Measurements from ENCODE around the gene PGLYRP1. TPM values are rescaled to one million over a fixed set of nuclear protein-coding genes. Genes with fewer than 3 reads are reported as not detected.

PGLYRP1 gene
- total and polyA plus RNA-seq, 9 donors = 0.27 to 2.3 (median 0.65) TPM

DNA sequence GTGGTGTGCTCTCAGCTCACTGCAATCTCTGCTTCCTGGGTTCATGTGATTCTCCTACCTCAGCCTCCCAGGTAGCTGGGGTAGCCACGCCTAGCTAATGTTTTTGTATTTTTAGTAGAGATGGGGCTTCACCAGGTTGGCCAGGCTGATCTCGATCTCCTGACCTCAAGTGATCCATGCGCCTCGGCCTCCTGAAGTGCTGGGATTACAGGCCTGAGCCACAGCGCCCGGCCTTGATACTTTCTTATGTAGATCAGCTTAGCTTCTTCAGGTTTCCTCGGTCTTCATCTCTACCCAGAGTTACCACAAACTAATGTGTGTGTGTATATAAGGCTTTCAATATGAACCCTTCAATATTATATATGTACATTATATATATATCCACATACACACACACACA is 37.5 kb downstream of the PGLYRP1 start:
- H3K4me3 ChIP-seq (ENCODE audit: low read length) = no peak overlapping the region
- 82% methylated on average over 3 of the region's 7 CpGs for WGBS (ENCODE audit: insufficient coverage)
- H3K36me3 ChIP-seq (ENCODE audit: control insufficient read depth, insufficient read depth, low read length) = no peaks in the 10 kb centered on the region
- peaks cover 2% of the 10 kb centered on the region for H3K27me3 ChIP-seq (ENCODE audit: control insufficient read depth, insufficient read depth, low read length)
- H3K9me3 ChIP-seq (replicated peaks; ENCODE audit: control insufficient read depth, low read depth, low read length) = no peaks in the 10 kb centered on the region
- DNase-seq = no peak
- H3K4me1 ChIP-seq (ENCODE audit: control insufficient read depth, insufficient read depth, low read length) = no peaks in the 10 kb centered on the region
- no peak overlapping the region for H3K27ac ChIP-seq (ENCODE audit: low read length)

DNA sequence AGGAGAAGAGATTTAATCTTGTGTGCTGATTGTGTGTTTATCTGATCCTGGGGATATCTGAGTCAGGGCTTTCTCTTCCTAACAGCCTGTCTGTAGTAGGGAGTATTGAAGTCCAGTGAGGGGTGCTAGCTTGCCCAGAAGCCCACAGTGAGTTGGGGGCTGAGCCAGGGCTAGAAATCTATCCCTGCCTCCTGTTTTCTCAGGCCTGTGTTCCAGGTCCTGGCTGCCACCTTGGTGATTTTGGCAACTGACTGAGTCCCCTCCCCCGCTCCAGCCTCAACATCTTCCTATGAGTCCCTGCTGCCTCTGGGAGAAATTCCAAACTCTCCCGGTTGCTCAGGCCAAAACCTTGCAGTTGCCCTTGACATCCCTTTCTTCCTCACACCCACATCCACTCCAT is 41.5 kb downstream of the PGLYRP1 start:
- H3K4me1 ChIP-seq (ENCODE audit: control insufficient read depth, insufficient read depth, low read length) = no peaks in the 10 kb centered on the region
- H3K4me3 ChIP-seq (ENCODE audit: low read length) = no peak overlapping the region
- no peaks in the 10 kb centered on the region for H3K9me3 ChIP-seq (replicated peaks; ENCODE audit: control insufficient read depth, low read depth, low read length)
- H3K27ac ChIP-seq (ENCODE audit: low read length) = no peak overlapping the region
- no peak for DNase-seq
- no peaks in the 10 kb centered on the region for H3K36me3 ChIP-seq (ENCODE audit: control insufficient read depth, insufficient read depth, low read length)
- H3K27me3 ChIP-seq (ENCODE audit: control insufficient read depth, insufficient read depth, low read length) = peaks cover 7% of the 10 kb centered on the region
- 36% methylated on average over 2 of the region's 2 CpGs for WGBS (ENCODE audit: insufficient coverage)

DNA sequence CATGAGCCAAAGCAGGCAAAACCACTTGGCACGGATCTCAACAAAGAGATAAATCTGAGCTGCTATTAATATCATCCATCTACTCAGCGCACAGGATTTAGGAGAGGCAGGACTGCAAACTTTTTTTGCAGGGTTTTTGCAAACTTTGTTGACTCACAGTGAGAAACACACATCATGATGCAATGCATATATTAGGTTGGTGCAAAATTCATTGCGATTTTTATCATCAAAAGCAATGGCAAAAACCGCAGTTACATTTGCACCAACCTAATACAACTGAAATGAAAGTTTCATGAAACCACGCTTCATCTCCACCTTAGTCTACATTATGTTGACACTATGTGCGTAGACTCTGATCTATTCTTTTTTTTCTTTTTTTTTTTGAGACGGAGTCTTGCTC is 44.7 kb downstream of the PGLYRP1 start:
- Histone ChIP-seq H3K4me3 (ENCODE audit: low read length) (no peak overlapping the region), H3K36me3 (ENCODE audit: control insufficient read depth, insufficient read depth, low read length) (no peaks in the 10 kb centered on the region), H3K27me3 (ENCODE audit: control insufficient read depth, insufficient read depth, low read length) (peaks cover 36% of the 10 kb centered on the region), H3K27ac (ENCODE audit: low read length) (no peak overlapping the region), H3K4me1 (ENCODE audit: control insufficient read depth, insufficient read depth, low read length) (no peaks in the 10 kb centered on the region), H3K9me3 (replicated peaks; ENCODE audit: control insufficient read depth, low read depth, low read length) (no peaks in the 10 kb centered on the region)
- WGBS (ENCODE audit: insufficient coverage) = 70% methylated on average over 2 of the region's 7 CpGs
- DNase-seq = no peak

DNA sequence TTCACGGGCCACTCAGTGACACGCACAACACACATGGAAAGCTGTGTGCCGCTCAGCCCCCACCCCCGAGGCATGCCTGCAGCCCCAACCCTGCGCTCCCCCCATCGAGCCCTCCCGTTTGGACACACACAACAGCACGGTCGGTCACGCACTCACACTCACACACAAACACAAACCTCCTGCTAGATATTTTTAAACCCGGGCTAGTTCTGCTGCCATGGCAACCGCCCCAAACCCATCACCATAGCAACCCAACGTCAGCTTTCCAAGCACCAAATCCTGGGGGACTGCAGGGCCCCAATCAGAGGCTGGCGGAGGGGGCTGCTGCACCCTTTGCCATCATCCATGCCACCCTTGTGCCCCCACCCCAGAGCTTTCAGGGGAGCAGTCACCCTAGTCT is 46.7 kb downstream of the PGLYRP1 start:
- peak; percentile 45 for DNase-seq
- 21% methylated on average over 12 of the region's 14 CpGs for WGBS (ENCODE audit: insufficient coverage)

DNA sequence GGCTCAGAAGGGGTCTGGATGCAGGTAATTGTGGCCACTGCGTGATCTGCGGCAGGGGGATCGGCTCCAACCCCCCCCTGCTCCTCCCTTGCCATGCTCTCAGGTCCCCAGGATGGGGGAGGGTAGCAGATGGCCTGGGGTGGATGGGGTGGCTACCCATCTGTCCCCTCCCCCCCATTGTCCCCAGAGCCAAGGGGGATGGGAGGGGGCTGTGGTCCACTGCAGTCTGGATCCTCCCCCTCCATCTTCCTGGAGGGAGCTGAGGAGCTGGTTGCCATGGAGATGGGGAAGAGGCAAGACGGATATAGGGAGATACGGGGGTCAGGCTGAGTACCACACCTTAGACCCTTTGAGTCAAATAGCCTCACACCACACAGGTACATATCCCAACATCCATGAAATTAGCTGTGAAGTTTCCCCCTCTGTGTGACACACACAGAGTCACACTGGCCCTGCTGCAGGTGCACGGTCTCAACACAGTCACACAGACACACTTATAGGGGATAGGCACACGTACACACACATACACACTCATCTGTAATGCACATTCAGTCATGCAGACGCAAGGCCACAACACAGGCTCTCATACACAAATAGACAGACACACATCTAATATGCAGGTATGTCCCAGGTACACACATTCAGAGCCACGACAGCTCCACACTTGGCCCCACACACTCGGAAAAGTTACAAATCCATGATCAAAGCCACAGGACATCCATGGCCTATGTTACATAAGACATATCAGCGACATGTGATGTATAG is 47.4 kb downstream of the PGLYRP1 start:
- Histone ChIP-seq H3K4me1 (ENCODE audit: control insufficient read depth, insufficient read depth, low read length) (peaks cover 3% of the 10 kb centered on the region), H3K27ac (ENCODE audit: low read length) (no peak overlapping the region), H3K9me3 (replicated peaks; ENCODE audit: control insufficient read depth, low read depth, low read length) (no peaks in the 10 kb centered on the region), H3K27me3 (ENCODE audit: control insufficient read depth, insufficient read depth, low read length) (peaks cover 62% of the 10 kb centered on the region), H3K4me3 (ENCODE audit: low read length) (no peak overlapping the region), H3K36me3 (ENCODE audit: control insufficient read depth, insufficient read depth, low read length) (no peaks in the 10 kb centered on the region)
- DNase-seq = no peak
- WGBS (ENCODE audit: insufficient coverage) = 84% methylated on average over 5 of the region's 11 CpGs

More for the DNA sequence above, 46.7 kb downstream of the PGLYRP1 start:
- Histone ChIP-seq H3K4me1 (ENCODE audit: control insufficient read depth, insufficient read depth, low read length) (peaks cover 3% of the 10 kb centered on the region), H3K4me3 (ENCODE audit: low read length) (no peak overlapping the region), H3K9me3 (replicated peaks; ENCODE audit: control insufficient read depth, low read depth, low read length) (no peaks in the 10 kb centered on the region), H3K27ac (ENCODE audit: low read length) (no peak overlapping the region), H3K36me3 (ENCODE audit: control insufficient read depth, insufficient read depth, low read length) (no peaks in the 10 kb centered on the region), H3K27me3 (ENCODE audit: control insufficient read depth, insufficient read depth, low read length) (peaks cover 56% of the 10 kb centered on the region)

DNA sequence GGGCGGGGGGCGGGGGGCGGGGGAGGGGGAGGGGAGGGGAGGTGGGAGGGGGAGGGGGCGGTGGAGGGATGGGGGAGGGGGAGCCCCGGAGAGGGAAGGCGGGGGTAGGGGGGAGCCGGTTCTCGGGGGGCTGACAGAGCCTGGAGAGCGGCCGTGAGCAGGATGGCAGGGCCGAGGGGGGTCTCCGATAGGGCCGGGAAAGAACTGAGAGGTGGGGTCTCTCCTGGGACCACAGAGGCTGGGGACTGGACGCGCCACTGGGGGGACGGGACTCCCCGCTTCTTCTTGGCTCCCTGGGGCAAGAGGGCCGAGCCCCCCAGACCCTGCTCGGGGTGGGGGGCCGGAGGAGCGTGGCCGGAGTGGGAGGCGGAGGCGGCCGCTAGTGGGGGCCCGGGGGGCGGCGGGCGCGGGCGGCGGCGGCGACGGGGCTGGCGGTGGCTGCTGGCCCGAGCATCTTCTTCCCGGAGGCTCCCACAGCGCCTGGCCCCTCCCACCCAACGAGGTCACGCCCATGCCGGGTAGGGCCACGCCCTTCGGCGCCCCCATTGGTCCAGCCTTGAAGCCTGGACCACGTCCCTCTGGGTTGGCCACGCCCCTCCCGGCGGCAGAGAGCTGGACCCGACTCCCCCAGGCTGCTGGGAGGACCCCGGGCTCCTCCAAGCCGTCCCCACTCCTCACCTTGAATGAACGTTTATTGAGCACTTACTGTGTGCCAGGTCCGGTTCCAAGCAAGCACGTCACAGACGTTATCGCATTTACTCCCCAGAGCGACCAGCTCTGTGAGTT is 49.1 kb downstream of the PGLYRP1 start, which contains the start of gene NOVA2:
Gene NOVA2, minus strand, starts transcription at position 313 of the 786 bp plus-strand sequence. CDS start 514 bp downstream, outside the sequence.
- Histone ChIP-seq H3K4me1 (ENCODE audit: control insufficient read depth, insufficient read depth, low read length) (peaks cover 3% of the 10 kb centered on the region), H3K36me3 (ENCODE audit: control insufficient read depth, insufficient read depth, low read length) (no peaks in the 10 kb centered on the region), H3K4me3 (ENCODE audit: low read length) (peak within 1 kb of the TSS; percentile 27), H3K9me3 (replicated peaks; ENCODE audit: control insufficient read depth, low read depth, low read length) (no peaks in the 10 kb centered on the region), H3K27me3 (ENCODE audit: control insufficient read depth, insufficient read depth, low read length) (peaks cover 65% of the 10 kb centered on the region), H3K27ac (ENCODE audit: low read length) (peak within 1 kb of the TSS; percentile 35)
- 3% methylated on average over 51 of the region's 58 CpGs for WGBS (ENCODE audit: insufficient coverage)
- DNase-seq = peak; percentile 53

DNA sequence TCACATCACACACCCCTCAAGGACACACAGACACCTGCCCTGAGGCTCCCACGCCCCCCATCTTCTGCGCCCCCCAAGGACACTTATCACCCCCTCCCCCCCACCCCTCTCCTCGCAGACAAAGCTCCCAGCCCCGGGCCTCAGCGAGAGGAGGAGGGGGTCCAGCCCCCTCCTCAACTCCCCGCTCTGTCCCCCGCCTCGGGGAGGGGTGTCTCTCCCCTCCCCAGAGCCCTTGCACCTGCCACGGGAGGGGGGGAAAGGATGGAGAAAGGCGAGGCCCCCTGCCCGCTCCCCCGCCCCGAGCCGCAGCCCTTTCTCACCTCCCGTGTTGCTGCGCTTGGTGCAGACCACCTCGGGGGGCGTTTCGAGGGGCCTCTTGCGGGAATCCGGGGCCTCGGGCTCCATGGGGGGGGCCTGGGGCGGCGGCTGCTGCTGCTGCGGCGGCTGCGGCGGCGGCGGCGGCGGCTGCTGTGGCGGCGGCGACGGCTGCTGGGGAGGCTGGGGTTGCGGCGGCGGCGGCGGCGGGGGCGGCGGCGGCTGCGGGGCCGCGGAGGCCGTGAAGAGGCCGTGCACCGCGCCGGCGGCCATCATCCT is 49.8 kb downstream of the PGLYRP1 start:
- DNase-seq = no peak
- Histone ChIP-seq H3K9me3 (replicated peaks; ENCODE audit: control insufficient read depth, low read depth, low read length) (no peaks in the 10 kb centered on the region), H3K4me3 (ENCODE audit: low read length) (peak overlapping the region; percentile 27), H3K4me1 (ENCODE audit: control insufficient read depth, insufficient read depth, low read length) (peaks cover 3% of the 10 kb centered on the region), H3K27ac (ENCODE audit: low read length) (no peak overlapping the region), H3K36me3 (ENCODE audit: control insufficient read depth, insufficient read depth, low read length) (no peaks in the 10 kb centered on the region), H3K27me3 (ENCODE audit: control insufficient read depth, insufficient read depth, low read length) (peaks cover 65% of the 10 kb centered on the region)
- WGBS (ENCODE audit: insufficient coverage) = 0% methylated on average over 10 of the region's 54 CpGs

DNA sequence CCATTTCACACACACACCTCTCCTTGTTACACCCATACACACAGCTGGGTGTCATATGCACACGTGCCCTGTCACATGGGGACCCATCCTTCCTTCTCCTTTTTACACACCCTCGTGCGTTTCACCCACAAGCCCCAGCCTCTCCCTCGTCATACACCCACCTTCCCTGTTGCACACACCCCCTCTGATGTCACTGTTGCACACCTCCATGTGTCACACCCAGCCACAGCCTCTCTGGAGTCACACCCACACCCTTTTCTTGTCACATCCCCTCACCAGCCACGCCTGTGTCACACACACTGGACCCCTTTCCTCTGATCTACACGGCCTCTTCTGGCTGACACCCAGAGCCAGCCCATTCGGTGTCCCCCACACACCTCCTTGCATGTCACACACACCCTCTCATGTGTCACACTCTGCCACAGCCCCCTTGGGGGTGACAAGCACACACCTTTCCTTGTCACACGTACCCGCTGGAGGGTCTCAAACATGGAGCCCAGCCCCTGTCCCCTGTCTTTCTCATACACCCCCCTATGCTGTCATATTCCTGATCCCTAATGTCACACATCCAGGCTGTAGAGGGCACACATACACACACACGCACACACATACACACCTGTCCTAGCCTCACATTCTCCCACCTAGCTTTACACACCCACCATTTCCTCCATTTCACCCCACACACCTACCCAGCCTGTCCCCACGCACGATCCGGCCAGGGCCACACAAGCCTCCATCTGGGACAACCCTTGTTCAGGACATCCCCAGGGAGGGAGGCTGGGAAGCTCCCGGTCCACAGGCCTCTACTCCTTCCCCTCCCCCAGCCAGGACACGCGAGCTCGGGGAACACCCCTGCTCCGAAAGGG is 50.5 kb downstream of the PGLYRP1 start:
- DNase-seq = no peak

DNA sequence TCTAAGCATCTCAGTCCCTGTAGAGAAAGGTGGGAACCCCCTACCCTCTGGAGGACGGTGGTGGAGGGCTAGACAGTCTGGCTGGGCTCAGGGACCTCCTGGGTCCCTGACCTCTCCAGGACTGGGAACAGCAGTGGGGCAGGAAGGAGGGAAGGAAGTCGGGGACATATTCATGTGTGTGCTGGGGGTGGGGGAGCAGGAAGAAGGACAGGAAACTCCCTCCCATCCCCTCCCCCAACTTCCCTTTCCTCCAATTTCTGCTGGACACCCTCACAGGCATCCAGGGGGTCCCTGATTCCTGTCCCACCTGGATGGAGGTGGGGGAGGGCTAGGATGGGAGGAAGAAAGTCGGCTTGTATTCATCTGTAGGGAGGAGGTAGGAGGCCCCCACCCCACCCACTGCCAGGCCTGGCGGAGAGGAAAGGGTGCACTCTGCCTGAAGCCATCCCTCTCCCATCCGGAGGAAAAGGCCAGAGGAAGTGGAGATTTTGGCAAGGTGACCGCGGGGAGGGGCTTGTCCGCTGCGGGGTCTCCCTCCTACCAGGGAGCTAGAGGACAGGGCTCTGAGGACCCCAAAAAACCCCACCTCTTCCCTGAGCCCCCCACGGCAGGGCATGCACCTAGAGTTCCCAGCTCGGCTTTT is 51.5 kb downstream of the PGLYRP1 start:
- peaks cover 3% of the 10 kb centered on the region for H3K4me1 ChIP-seq (ENCODE audit: control insufficient read depth, insufficient read depth, low read length)
- H3K36me3 ChIP-seq (ENCODE audit: control insufficient read depth, insufficient read depth, low read length) = no peaks in the 10 kb centered on the region
- H3K9me3 ChIP-seq (replicated peaks; ENCODE audit: control insufficient read depth, low read depth, low read length) = no peaks in the 10 kb centered on the region
- H3K27ac ChIP-seq (ENCODE audit: low read length) = no peak overlapping the region
- H3K4me3 ChIP-seq (ENCODE audit: low read length) = peak overlapping the region; percentile 27
- no peak for DNase-seq
- H3K27me3 ChIP-seq (ENCODE audit: control insufficient read depth, insufficient read depth, low read length) = peaks cover 62% of the 10 kb centered on the region
- 0% methylated on average over 2 of the region's 11 CpGs for WGBS (ENCODE audit: insufficient coverage)

More for the DNA sequence above, 50.5 kb downstream of the PGLYRP1 start:
- Histone ChIP-seq H3K4me1 (ENCODE audit: control insufficient read depth, insufficient read depth, low read length) (peaks cover 3% of the 10 kb centered on the region), H3K36me3 (ENCODE audit: control insufficient read depth, insufficient read depth, low read length) (no peaks in the 10 kb centered on the region), H3K27ac (ENCODE audit: low read length) (peak overlapping the region; percentile 7), H3K9me3 (replicated peaks; ENCODE audit: control insufficient read depth, low read depth, low read length) (no peaks in the 10 kb centered on the region), H3K4me3 (ENCODE audit: low read length) (peak overlapping the region; percentile 27), H3K27me3 (ENCODE audit: control insufficient read depth, insufficient read depth, low read length) (peaks cover 63% of the 10 kb centered on the region)
- 18% methylated on average over 17 of the region's 18 CpGs for WGBS (ENCODE audit: insufficient coverage)

Data from muscle of leg (tissue), 11 donors.